Astrocyte of the spinal cord (primary cell): Measurements from ENCODE around the gene DNAH1.

Experiments
- DNase-seq: peaks from one replicate; pipeline ENCODE4 v3.0.0; 2011; ENCODE audit warnings: low read depth, low spot score
- H3K4me3 ChIP-seq: 2 replicates; pipeline ENCODE4 v1.5.1; 2011; ENCODE audit warnings: low read depth, mild to moderate bottlenecking, low read length, moderate library complexity
- CTCF ChIP-seq: IDR thresholded peaks from 2 replicates; pipeline ENCODE4 v1.5.1; 2012; ENCODE audit warnings: low read depth, mild to moderate bottlenecking, low read length, inconsistent platforms
- in situ Hi-C: cut with HindIII; loops from 2 replicates; pipeline ENCODE4 v1.10.0; 2017; ENCODE audit warnings: low sequenced_read_pairs

The DNAH1 gene

GRCh38 chr3:52404391-52404790, 88.3 kb downstream of the DNAH1 start:
- in situ Hi-C loops = no loop called here
- no peak overlapping the region for H3K4me3 ChIP-seq
- DNase-seq = no peak
- TF ChIP-seq CTCF = no peak

- in situ Hi-C loops = no loop called here
- H3K4me3 ChIP-seq = no peak overlapping the region
- no peak for DNase-seq
- TF ChIP-seq CTCF = no peak
Measured at GRCh38 chr3:52405066-52405465, 88.9 kb downstream of the DNAH1 start.

- H3K4me3 ChIP-seq = no peak overlapping the region
- TF ChIP-seq CTCF = no peak
- in situ Hi-C loops = no loop called here
- no peak for DNase-seq
Measured at GRCh38 chr3:52405601-52406110, 89.5 kb downstream of the DNAH1 start.

- no peak for DNase-seq
- in situ Hi-C loops = no loop called here
- H3K4me3 ChIP-seq = no peak overlapping the region
- no peak for TF ChIP-seq CTCF
Measured at GRCh38 chr3:52406231-52406661, 90.1 kb downstream of the DNAH1 start.

- no peak for TF ChIP-seq CTCF
- no peak overlapping the region for H3K4me3 ChIP-seq
- no peak for DNase-seq
- in situ Hi-C loops = no loop called here
Measured at GRCh38 chr3:52406791-52407510, 90.8 kb downstream of the DNAH1 start.

- no peak for TF ChIP-seq CTCF
- H3K4me3 ChIP-seq = no peak overlapping the region
- in situ Hi-C loops = no loop called here
- no peak for DNase-seq
Measured at GRCh38 chr3:52407779-52408178, 91.7 kb downstream of the DNAH1 start.
